Measurements from ENCODE around the gene DDX47. TPM values are rescaled to one million over a fixed set of nuclear protein-coding genes. Genes with fewer than 3 reads are reported as not detected.
A peak's percentile ranks its signal among the peaks of the same experiment; 100 is the strongest.

Gene DDX47
- total RNA-seq, 1 donor from 2014 or later, result 42.0 TPM

- Histone ChIP-seq H3K4me1 (peaks cover 30% of the 10 kb centered on the region), H3K27me3 (no peaks in the 10 kb centered on the region), H3K9me3 (no peaks in the 10 kb centered on the region), H3K36me3 (no peaks in the 10 kb centered on the region), H3K27ac (peak overlapping the region; percentile 88), H3K4me3 (peak overlapping the region; percentile 1 to 4)
- DNase-seq (ENCODE audit: extremely low spot score in 2 of 2), result no peak
- intact Hi-C loops (cut with DNase I), result no loop called here
- TF ChIP-seq POLR2A (IDR thresholded peaks at IDR 0.05) (no peak), CTCF (IDR thresholded peaks at IDR 0.05) (no peak), POLR2AphosphoS5 (IDR thresholded peaks at IDR 0.05; ENCODE audit: insufficient read depth in 1 of 2, low read depth in 1 of 2) (peak in 1 of 2 donors; percentile 85)
Measured at GRCh38 chr12:12807970-12808702, 5.0 kb upstream of the DDX47 start.

GRCh38 chr12:12810553-12811021 is 2.6 kb upstream of the DDX47 start:
- TF ChIP-seq POLR2AphosphoS5 (IDR thresholded peaks at IDR 0.05; ENCODE audit: insufficient read depth in 1 of 2, low read depth in 1 of 2) (no peak), CTCF (IDR thresholded peaks at IDR 0.05) (no peak), POLR2A (IDR thresholded peaks at IDR 0.05) (no peak)
- H3K27me3 ChIP-seq, result no peaks in the 10 kb centered on the region
- H3K27ac ChIP-seq, result no peak overlapping the region
- no peaks in the 10 kb centered on the region for H3K36me3 ChIP-seq
- peaks cover 37% of the 10 kb centered on the region for H3K4me1 ChIP-seq
- no peak overlapping the region for H3K4me3 ChIP-seq
- intact Hi-C loops (cut with DNase I), result no loop called here
- no peak for DNase-seq (ENCODE audit: extremely low spot score in 2 of 2)
- H3K9me3 ChIP-seq, result no peaks in the 10 kb centered on the region

GRCh38 chr12:12811343-12811742 is 1.8 kb upstream of the DDX47 start:
- no peak for DNase-seq (ENCODE audit: extremely low spot score in 2 of 2)
- TF ChIP-seq POLR2AphosphoS5 (IDR thresholded peaks at IDR 0.05; ENCODE audit: insufficient read depth in 1 of 2, low read depth in 1 of 2) (no peak), POLR2A (IDR thresholded peaks at IDR 0.05) (no peak), CTCF (IDR thresholded peaks at IDR 0.05) (no peak)
- no peak overlapping the region for H3K27ac ChIP-seq
- H3K9me3 ChIP-seq, result no peaks in the 10 kb centered on the region
- intact Hi-C loops (cut with DNase I), result no loop called here
- no peaks in the 10 kb centered on the region for H3K36me3 ChIP-seq
- H3K4me3 ChIP-seq, result no peak overlapping the region
- no peaks in the 10 kb centered on the region for H3K27me3 ChIP-seq
- peaks cover 43% of the 10 kb centered on the region for H3K4me1 ChIP-seq

GRCh38 chr12:12812174-12812573 is 972 bp upstream of the DDX47 start:
- Histone ChIP-seq H3K4me3 (no peak overlapping the region), H3K27me3 (no peaks in the 10 kb centered on the region), H3K27ac (no peak overlapping the region), H3K9me3 (no peaks in the 10 kb centered on the region), H3K36me3 (no peaks in the 10 kb centered on the region), H3K4me1 (peaks cover 49% of the 10 kb centered on the region)
- no peak for DNase-seq (ENCODE audit: extremely low spot score in 2 of 2)
- TF ChIP-seq POLR2A (IDR thresholded peaks at IDR 0.05), result no peak
- TF ChIP-seq POLR2AphosphoS5 (IDR thresholded peaks at IDR 0.05; ENCODE audit: insufficient read depth in 1 of 2, low read depth in 1 of 2), result no peak
- TF ChIP-seq CTCF (IDR thresholded peaks at IDR 0.05), result no peak
- intact Hi-C loops (cut with DNase I), result no loop called here

GRCh38 chr12:12812618-12813119 is 477 bp upstream of the DDX47 start:
- Histone ChIP-seq H3K27me3 (no peaks in the 10 kb centered on the region), H3K36me3 (no peaks in the 10 kb centered on the region), H3K27ac (no peak overlapping the region), H3K4me3 (no peak overlapping the region), H3K9me3 (no peaks in the 10 kb centered on the region), H3K4me1 (peaks cover 44% of the 10 kb centered on the region)
- TF ChIP-seq CTCF (IDR thresholded peaks at IDR 0.05), result no peak
- TF ChIP-seq POLR2A (IDR thresholded peaks at IDR 0.05), result no peak
- no peak for TF ChIP-seq POLR2AphosphoS5 (IDR thresholded peaks at IDR 0.05; ENCODE audit: insufficient read depth in 1 of 2, low read depth in 1 of 2)
- DNase-seq (ENCODE audit: extremely low spot score in 2 of 2), result no peak
- intact Hi-C loops (cut with DNase I), result no loop called here
